Heart right ventricle (tissue), 16 donors: ENCODE data around the gene ORMDL3. TPM values are rescaled to one million over a fixed set of nuclear protein-coding genes. Genes with fewer than 3 reads are reported as not detected.
A peak's percentile ranks its signal among the peaks of the same experiment; 100 is the strongest.
"Not testable (repeated sequence)": the region's sequence is repeated elsewhere in the genome, so short reads cannot be mapped to it uniquely, and the experiment has no call there.

ENCODE experiments used
- ATAC-seq, 8 donors: fragments of 200-7000 bp; cut with Tn5 transposase; one replicate each; pipeline ENCODE4 v1.9.1; 2020; ENCODE audit warnings: mild to moderate bottlenecking in 8 of 8, moderate library complexity in 8 of 8, moderate number of reproducible peaks in 1 of 8
- DNase-seq, 2 donors: peaks; one replicate each; pipeline ENCODE4 v3.0.0-alpha.2; 2020
- H3K27ac ChIP-seq, 10 donors: fragments of 200-600 bp; sonication (generic) in 2 of 10; one replicate each; pipeline versions ENCODE4 v1.5.0 to v1.8.0; 2020 to 2022; ENCODE audit warnings: mild to moderate bottlenecking in 3 of 10
- H3K27me3 ChIP-seq, 7 donors: fragments of 200-600 bp; one replicate each; pipeline ENCODE4 v1.8.0; 2021 to 2022; ENCODE audit warnings: mild to moderate bottlenecking in 2 of 7
- H3K36me3 ChIP-seq, 9 donors: fragments of 200-600 bp; sonication (generic) in 1 of 9; one replicate each; pipeline versions ENCODE4 v1.5.0 to v1.8.0; 2020 to 2022; ENCODE audit warnings: mild to moderate bottlenecking in 2 of 9
- H3K4me1 ChIP-seq, 9 donors: fragments of 200-600 bp; sonication (generic) in 1 of 9; one replicate each; pipeline versions ENCODE4 v1.5.0 to v1.8.0; 2020 to 2022; ENCODE audit warnings: mild to moderate bottlenecking in 4 of 9
- H3K4me3 ChIP-seq, 10 donors: fragments of 200-600 bp; sonication (generic) in 2 of 10; one replicate each; pipeline versions ENCODE4 v1.5.0 to v1.8.0; 2020 to 2022; ENCODE audit warnings: mild to moderate bottlenecking in 7 of 10, moderate library complexity in 2 of 10
- H3K9me3 ChIP-seq, 11 donors: fragments of 200-600 bp in 10 of 11; sonication (generic) in 2 of 11; one replicate each; pipeline versions ENCODE4 v1.5.0 to v1.8.0; 2013 to 2022; ENCODE audit warnings: mild to moderate bottlenecking in 2 of 11, control low read depth in 1 of 11, moderate library complexity in 1 of 11
- CTCF ChIP-seq, 9 donors: fragments of 200-600 bp; sonication (generic) in 2 of 9; IDR thresholded peaks; one replicate each; pipeline versions ENCODE4 v1.5.0 to v1.8.0; 2021 to 2022; ENCODE audit warnings: antibody characterized with exemption in 9 of 9, mild to moderate bottlenecking in 5 of 9, moderate library complexity in 1 of 9
- WGBS, 2 donors: extraction: QIAGEN DNeasy Blood & Tissue Kit; methylation state at CpG; one replicate each; pipeline ENCODE4 v1.1.7; 2013; ENCODE audit warnings: inconsistent platforms in 1 of 2; 5-methylcytosine and 5-hydroxymethylcytosine counted together
- intact Hi-C, 10 donors: fragments of 100-400 bp; cut with DNase I; formaldehyde crosslinking; loops; one replicate each; pipeline versions ENCODE4 v1.11.1 to v1.14.2; 2022
- polyA plus RNA-seq, 2 donors: library from polyadenylated mRNA; stranded (reverse); fragments of 200-250 nt; gene quantifications; one replicate each; pipeline ENCODE4 v1.2.3, GENCODE V29; 2013
- total RNA-seq, 10 donors: library from RNA; stranded (reverse); fragmentation: NEBNext Ultra II Directional in 3 of 10; extraction: Animal tissue kit (Norgen Biotek cat#: 25700) in 3 of 10; gene quantifications; one replicate each; pipeline versions ENCODE4 v1.2.1 to v1.2.4, GENCODE V29; 2021 to 2023
- donor health status: Arrhythmogenic right ventricular cardiomyopathy.
- donor health status: ischemic (EF 13 %, LVEDD 7.1; RV severe dilation, severe dysfunction).
- donor health status: healthy with polysubstance abuse.
- donor health status: DM: no; HTN: yes; CAD: no.
- donor health status: DM: no; HTN: no; CAD: no.
- donor health status: ischemic (EF 25% LVEDD 6.9; RV normal size, moderate dysfunction).
- donor health status: ischemic (EF 25% LVEDD 5.7; RV mildly dilated, moderate dysfunction).
- donor health status: healthy.
- donor health status: DM: yes; HTN: yes; CAD: no.
- donor health status: Ischemic cardiomyopathy.
- donor health status: ischemic (EF 35%, LVEDD 5.7; RV mildly dilated, moderate dysfunction).
- donor health status: nonischemic (EF 11% LVEDD 7.7; RV severe dilation, severe dysfunction).
- donor health status: DM: yes; HTN: yes; CAD: no.
- donor health status: PGD.
- donor health status: ischemic (EF 29% LVEDD 5.4; RV normal size, mild dysfunction).
- donor health status: nonischemic (EF 23%, LVEDD 6.1; RV moderate dilation, normal function).

Gene ORMDL3
- total and polyA plus RNA-seq, 12 donors: 33.5 to 94.3 (median 61.0) TPM

GRCh38 chr17:39950871-39951348, 23.5 kb upstream of the ORMDL3 start:
- no peaks in the 10 kb centered on the region for H3K9me3 ChIP-seq
- peaks cover 0 to 31% (median 11%) of the 10 kb centered on the region in 9 donors for H3K4me1 ChIP-seq
- intact Hi-C loops: loop anchor here in 1 of 10 donors (10.0 kb wide), 1 partner anchor 196 kb away; no protein-coding TSS in a partner anchor
- no peak overlapping the region for H3K4me3 ChIP-seq
- peak overlapping the region in 2 of 10 donors; percentile 43 to 45 for H3K27ac ChIP-seq
- peak; percentile 59 to 66 for DNase-seq
- 52 to 54% methylated on average over 5 of the region's 5 CpGs for WGBS, 2 donors
- TF ChIP-seq CTCF (IDR thresholded peaks at IDR 0.05): no peak
- ATAC-seq: peak in 1 of 8 donors; percentile 30
- no peaks in the 10 kb centered on the region for H3K27me3 ChIP-seq
- no peaks in the 10 kb centered on the region for H3K36me3 ChIP-seq

GRCh38 chr17:39949028-39949427, 21.6 kb upstream of the ORMDL3 start:
- Histone ChIP-seq H3K36me3 (no peaks in the 10 kb centered on the region), H3K27ac (no peak overlapping the region), H3K27me3 (no peaks in the 10 kb centered on the region), H3K4me3 (no peak overlapping the region), H3K9me3 (no peaks in the 10 kb centered on the region), H3K4me1 (peaks cover 0 to 31% (median 11%) of the 10 kb centered on the region in 9 donors)
- intact Hi-C loops: no loop called here
- TF ChIP-seq CTCF (IDR thresholded peaks at IDR 0.05): no peak
- WGBS, 2 donors: 86 to 91% methylated on average over 2 of the region's 2 CpGs
- DNase-seq: no peak
- ATAC-seq: no peak

GRCh38 chr17:39948489-39948828, 21.1 kb upstream of the ORMDL3 start:
- DNase-seq, H3K9me3 ChIP-seq, H3K4me3 ChIP-seq, H3K36me3 ChIP-seq, intact Hi-C loops, ATAC-seq, H3K27ac ChIP-seq, H3K27me3 ChIP-seq: not testable (repeated sequence)
- H3K4me1 ChIP-seq: peaks cover 0 to 29% (median 11%) of the 10 kb centered on the region in 9 donors
- 65 to 76% methylated on average over 5 of the region's 5 CpGs for WGBS, 2 donors

- Histone ChIP-seq H3K4me1 (peaks cover 0 to 17% (median 3%) of the 10 kb centered on the region in 9 donors), H3K27ac (no peak overlapping the region), H3K27me3 (no peaks in the 10 kb centered on the region), H3K4me3 (no peak overlapping the region), H3K36me3 (no peaks in the 10 kb centered on the region), H3K9me3 (no peaks in the 10 kb centered on the region)
- DNase-seq (no peak), ATAC-seq (no peak)
- intact Hi-C loops: no loop called here
- WGBS, 2 donors: 77 to 82% methylated on average over 15 of the region's 15 CpGs
- no peak for TF ChIP-seq CTCF (IDR thresholded peaks at IDR 0.05)
Observed at GRCh38 chr17:39946551-39947330, 19.3 kb upstream of the ORMDL3 start.

- TF ChIP-seq CTCF (IDR thresholded peaks at IDR 0.05): no peak
- DNase-seq: no peak
- Histone ChIP-seq H3K9me3 (no peaks in the 10 kb centered on the region), H3K4me3 (no peak overlapping the region), H3K27me3 (no peaks in the 10 kb centered on the region), H3K36me3 (no peaks in the 10 kb centered on the region), H3K4me1 (peaks cover 0 to 11% (median 8%) of the 10 kb centered on the region in 9 donors), H3K27ac (no peak overlapping the region)
- intact Hi-C loops: no loop called here
- 76 to 82% methylated on average over 16 of the region's 16 CpGs for WGBS, 2 donors
- peak in 1 of 8 donors; percentile 18 for ATAC-seq
Observed at GRCh38 chr17:39944393-39944711, 17.0 kb upstream of the ORMDL3 start.
